ENCODE data around the gene POLA1.

POLA1 gene

DNA sequence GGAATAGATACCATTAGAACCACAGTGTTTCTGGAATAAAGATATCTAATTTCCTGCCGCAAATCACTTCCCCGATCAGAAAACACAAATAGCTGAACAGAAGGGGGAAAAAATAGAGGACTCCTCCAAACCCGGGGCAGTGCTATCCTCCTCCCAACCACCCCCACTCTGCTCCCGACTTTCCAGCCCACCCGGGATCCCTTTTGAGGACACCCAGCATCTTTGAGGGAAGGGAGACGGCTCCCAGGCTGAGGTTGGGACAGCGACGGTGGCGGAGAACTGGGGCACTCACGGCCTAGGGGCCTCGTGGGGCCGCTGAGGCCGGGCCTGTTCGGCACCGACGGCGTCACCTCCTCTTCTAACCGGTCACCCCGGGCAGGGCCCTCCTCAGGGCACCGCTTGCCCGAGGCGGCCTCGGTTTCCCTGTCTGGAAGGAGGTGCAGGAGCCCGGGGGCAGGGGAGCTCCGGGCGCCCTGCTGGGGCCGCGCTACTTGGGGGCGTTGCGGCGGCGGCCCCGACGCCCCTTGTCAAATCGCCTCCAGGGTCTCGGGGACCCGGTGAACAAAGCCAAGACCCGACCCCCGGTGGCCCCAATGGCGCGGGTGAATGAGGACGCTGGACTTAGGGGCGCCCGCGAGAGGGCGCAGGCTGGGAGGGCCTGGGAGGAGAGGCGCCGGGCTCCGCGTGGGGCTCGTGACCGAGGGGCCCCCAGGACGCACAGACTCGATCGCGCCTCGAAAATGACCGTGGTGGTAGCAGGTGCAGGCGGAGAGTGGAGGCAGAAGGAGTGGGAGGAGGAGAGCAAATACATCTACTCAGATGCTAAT lies 329.0 kb downstream of the POLA1 start:
- peaks cover 93% of the 10 kb centered on the region for H3K27me3 ChIP-seq (ENCODE audit: insufficient read depth, low read length)
- H3K4me1 ChIP-seq (ENCODE audit: control insufficient read depth, insufficient read depth, low read length, unreplicated experiment), result peaks cover 2% of the 10 kb centered on the region
- no peak overlapping the region for H2AFZ ChIP-seq (ENCODE audit: low read length, unreplicated experiment)
- no peak overlapping the region for H3K4me3 ChIP-seq (ENCODE audit: low read depth, low read length)
- H3K36me3 ChIP-seq (ENCODE audit: insufficient read depth, low read length), result no peaks in the 10 kb centered on the region
- H3K27ac ChIP-seq (ENCODE audit: low read depth, low read length), result no peak overlapping the region
- no peaks in the 10 kb centered on the region for H3K79me2 ChIP-seq (ENCODE audit: control insufficient read depth, insufficient read depth, low read length, unreplicated experiment)

DNA sequence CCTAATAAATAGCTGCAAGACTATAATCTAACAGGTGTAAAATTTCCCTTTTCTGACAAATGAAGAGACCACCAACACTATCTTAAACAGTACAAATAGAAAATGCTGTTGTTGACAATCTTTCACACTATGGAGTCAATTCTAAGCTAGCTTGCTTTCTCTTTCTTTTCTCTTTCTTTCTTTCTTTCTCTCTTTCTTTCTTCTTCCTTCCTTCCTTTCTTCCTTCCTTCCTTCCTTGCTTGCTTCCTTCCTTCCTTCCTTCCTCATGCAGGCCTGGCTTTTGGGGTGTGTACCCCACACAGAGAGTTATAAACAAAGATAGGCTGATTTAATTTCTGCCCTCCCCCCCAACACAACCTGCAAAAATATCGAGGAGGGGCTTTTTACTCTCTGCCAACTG lies 330.2 kb downstream of the POLA1 start:
- Histone ChIP-seq H3K79me2 (ENCODE audit: control insufficient read depth, insufficient read depth, low read length, unreplicated experiment) (no peaks in the 10 kb centered on the region), H3K27ac (ENCODE audit: low read depth, low read length) (no peak overlapping the region), H2AFZ (ENCODE audit: low read length, unreplicated experiment) (no peak overlapping the region), H3K4me1 (ENCODE audit: control insufficient read depth, insufficient read depth, low read length, unreplicated experiment) (peaks cover 4% of the 10 kb centered on the region), H3K27me3 (ENCODE audit: insufficient read depth, low read length) (peaks cover 82% of the 10 kb centered on the region), H3K4me3 (ENCODE audit: low read depth, low read length) (no peak overlapping the region), H3K36me3 (ENCODE audit: insufficient read depth, low read length) (no peaks in the 10 kb centered on the region)

DNA sequence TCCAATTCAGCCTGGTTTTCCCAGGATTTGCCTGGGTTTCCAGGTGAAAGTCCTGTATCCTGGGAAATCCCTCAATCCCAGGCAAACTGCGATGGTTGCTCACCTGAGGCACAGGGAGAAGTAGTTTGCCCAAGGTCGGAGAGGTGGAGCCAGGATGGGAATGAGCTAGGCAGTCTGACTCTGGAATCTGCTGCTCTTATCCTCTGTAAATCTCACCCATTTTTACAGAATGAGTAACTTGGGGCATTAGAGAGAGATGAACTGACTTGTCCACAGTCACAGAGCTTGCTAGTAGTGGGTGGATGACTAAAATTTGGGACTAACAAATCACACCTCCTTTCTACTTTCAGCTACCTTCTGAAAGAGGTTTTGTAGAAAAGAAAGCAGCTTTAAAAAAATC lies 331.9 kb downstream of the POLA1 start:
- Histone ChIP-seq H3K4me3 (ENCODE audit: low read depth, low read length) (no peak overlapping the region), H2AFZ (ENCODE audit: low read length, unreplicated experiment) (no peak overlapping the region), H3K79me2 (ENCODE audit: control insufficient read depth, insufficient read depth, low read length, unreplicated experiment) (no peaks in the 10 kb centered on the region), H3K27ac (ENCODE audit: low read depth, low read length) (no peak overlapping the region), H3K36me3 (ENCODE audit: insufficient read depth, low read length) (no peaks in the 10 kb centered on the region), H3K27me3 (ENCODE audit: insufficient read depth, low read length) (peaks cover 65% of the 10 kb centered on the region), H3K4me1 (ENCODE audit: control insufficient read depth, insufficient read depth, low read length, unreplicated experiment) (peaks cover 9% of the 10 kb centered on the region)

DNA sequence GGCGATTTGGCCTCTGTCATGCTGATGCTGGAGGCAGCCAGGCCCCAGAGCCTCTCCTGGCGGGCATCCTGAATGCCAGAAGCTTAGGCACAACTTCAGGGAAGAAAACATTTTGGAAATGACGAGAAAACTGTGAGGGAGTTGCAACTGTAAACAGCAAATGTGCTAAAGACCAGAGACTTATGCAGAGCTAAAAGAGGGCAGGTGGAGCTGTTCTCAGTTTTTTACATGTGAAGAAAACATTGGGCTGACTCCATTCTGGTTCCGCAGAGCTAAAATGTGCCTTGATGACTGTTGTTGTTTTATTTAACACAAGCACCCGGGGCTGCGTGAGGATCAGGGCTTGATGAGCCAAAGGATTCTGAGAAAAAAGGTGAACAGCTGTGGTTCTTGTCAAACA lies 332.9 kb downstream of the POLA1 start:
- H2AFZ ChIP-seq (ENCODE audit: low read length, unreplicated experiment), result no peak overlapping the region
- H3K4me1 ChIP-seq (ENCODE audit: control insufficient read depth, insufficient read depth, low read length, unreplicated experiment), result peaks cover 9% of the 10 kb centered on the region
- no peak overlapping the region for H3K4me3 ChIP-seq (ENCODE audit: low read depth, low read length)
- no peaks in the 10 kb centered on the region for H3K36me3 ChIP-seq (ENCODE audit: insufficient read depth, low read length)
- H3K79me2 ChIP-seq (ENCODE audit: control insufficient read depth, insufficient read depth, low read length, unreplicated experiment), result no peaks in the 10 kb centered on the region
- peaks cover 55% of the 10 kb centered on the region for H3K27me3 ChIP-seq (ENCODE audit: insufficient read depth, low read length)
- no peak overlapping the region for H3K27ac ChIP-seq (ENCODE audit: low read depth, low read length)

DNA sequence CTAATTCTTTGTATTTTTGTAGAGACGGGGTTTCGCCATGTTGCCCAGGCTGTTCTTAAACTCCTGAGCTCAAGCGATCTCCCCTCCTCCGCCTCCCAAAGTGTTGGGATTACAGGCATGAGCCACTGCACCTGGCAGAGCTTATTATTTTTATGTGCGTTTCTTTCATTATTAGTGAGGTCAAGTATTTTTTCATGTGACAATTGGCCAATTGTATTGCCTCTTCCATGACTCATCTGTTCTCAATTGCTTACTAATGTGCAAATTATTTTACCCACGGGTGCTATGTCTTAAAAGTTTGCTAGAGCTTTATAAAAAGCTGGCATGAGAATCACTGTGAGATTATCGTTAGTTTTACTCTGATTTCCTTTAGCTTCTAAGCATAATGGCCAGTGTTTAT lies 335.0 kb downstream of the POLA1 start:
- peaks cover 9% of the 10 kb centered on the region for H3K4me1 ChIP-seq (ENCODE audit: control insufficient read depth, insufficient read depth, low read length, unreplicated experiment)
- H3K4me3 ChIP-seq (ENCODE audit: low read depth, low read length), result peak overlapping the region; percentile 49; the same call in 1 of the 2 replicates
- H2AFZ ChIP-seq (ENCODE audit: low read length, unreplicated experiment), result no peak overlapping the region
- no peaks in the 10 kb centered on the region for H3K79me2 ChIP-seq (ENCODE audit: control insufficient read depth, insufficient read depth, low read length, unreplicated experiment)
- peaks cover 33% of the 10 kb centered on the region for H3K27me3 ChIP-seq (ENCODE audit: insufficient read depth, low read length)
- no peak overlapping the region for H3K27ac ChIP-seq (ENCODE audit: low read depth, low read length)
- H3K36me3 ChIP-seq (ENCODE audit: insufficient read depth, low read length), result no peaks in the 10 kb centered on the region

DNA sequence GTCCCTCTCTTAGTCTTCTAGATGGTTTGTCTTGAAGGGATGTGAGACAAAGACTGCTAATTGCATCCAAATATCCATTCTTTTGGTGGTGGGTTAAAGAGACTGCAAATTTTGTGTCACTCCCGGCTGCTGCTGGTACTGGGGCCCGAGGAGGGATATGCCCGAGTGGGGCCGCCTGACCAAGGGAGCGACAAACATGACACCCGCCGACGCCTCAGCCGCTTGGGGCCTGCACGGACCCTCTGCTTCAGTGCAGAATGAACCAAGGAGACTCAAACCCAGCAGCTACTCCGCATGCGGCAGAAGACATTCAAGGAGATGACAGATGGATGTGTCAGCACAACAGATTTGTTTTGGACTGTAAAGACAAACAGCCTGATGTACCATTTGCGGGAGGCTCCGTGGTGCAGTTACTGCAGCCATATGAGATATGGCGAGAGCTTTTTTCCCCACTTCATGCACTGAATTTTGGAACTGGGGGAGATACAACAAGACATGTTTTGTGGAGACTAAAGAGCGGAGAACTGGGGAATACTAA lies 335.6 kb downstream of the POLA1 start:
- Histone ChIP-seq H3K36me3 (ENCODE audit: insufficient read depth, low read length) (no peaks in the 10 kb centered on the region), H3K79me2 (ENCODE audit: control insufficient read depth, insufficient read depth, low read length, unreplicated experiment) (no peaks in the 10 kb centered on the region), H2AFZ (ENCODE audit: low read length, unreplicated experiment) (no peak overlapping the region), H3K4me3 (ENCODE audit: low read depth, low read length) (peak overlapping the region; percentile 49; the same call in 1 of the 2 replicates), H3K27me3 (ENCODE audit: insufficient read depth, low read length) (peaks cover 27% of the 10 kb centered on the region), H3K4me1 (ENCODE audit: control insufficient read depth, insufficient read depth, low read length, unreplicated experiment) (peaks cover 9% of the 10 kb centered on the region), H3K27ac (ENCODE audit: low read depth, low read length) (no peak overlapping the region)

DNA sequence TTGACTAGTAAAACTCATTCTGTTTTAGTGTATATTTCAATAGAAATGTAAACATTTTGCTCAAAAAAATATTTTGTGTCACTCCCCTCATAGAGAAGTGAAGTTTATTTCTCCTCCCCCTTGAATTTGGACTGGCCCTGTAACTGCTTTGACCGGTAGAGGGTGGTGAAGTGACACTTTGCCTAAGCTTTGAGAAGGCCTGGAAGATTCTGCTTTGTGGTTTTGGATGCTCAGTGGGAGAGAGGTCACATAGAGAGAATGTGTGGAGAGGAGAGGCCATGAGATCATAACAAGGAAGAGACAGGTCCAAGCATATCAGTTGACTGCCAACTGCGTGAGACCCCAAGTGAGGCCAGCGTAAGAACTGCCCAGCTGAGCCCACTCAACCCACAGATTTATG lies 341.2 kb downstream of the POLA1 start:
- H3K27me3 ChIP-seq (ENCODE audit: insufficient read depth, low read length), result peaks cover 5% of the 10 kb centered on the region; the same call in 1 of the 2 replicates
- H3K36me3 ChIP-seq (ENCODE audit: insufficient read depth, low read length), result no peaks in the 10 kb centered on the region
- no peak overlapping the region for H3K4me3 ChIP-seq (ENCODE audit: low read depth, low read length)
- no peak overlapping the region for H2AFZ ChIP-seq (ENCODE audit: low read length, unreplicated experiment)
- H3K4me1 ChIP-seq (ENCODE audit: control insufficient read depth, insufficient read depth, low read length, unreplicated experiment), result no peaks in the 10 kb centered on the region
- no peaks in the 10 kb centered on the region for H3K79me2 ChIP-seq (ENCODE audit: control insufficient read depth, insufficient read depth, low read length, unreplicated experiment)
- H3K27ac ChIP-seq (ENCODE audit: low read depth, low read length), result no peak overlapping the region

DNA sequence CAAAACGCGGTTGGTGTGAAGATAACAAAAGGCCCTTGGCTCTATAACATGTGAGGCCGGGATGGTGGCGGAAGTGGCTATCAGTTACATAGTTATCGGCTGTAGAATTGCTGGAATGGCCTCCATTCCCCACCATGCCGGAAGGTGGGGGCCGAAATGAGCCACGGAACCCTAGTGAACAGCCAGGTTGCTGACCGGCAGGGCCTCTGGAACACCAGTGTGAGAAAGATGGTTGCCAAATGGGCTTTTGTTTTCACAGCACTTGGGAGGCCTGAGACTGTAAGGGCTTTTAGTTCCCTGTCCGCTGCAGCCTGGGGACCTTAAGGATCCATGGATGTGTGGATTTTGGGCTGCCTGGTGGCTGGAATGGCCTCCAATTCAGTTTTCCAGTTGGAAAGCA lies 345.3 kb downstream of the POLA1 start:
- Histone ChIP-seq H3K79me2 (ENCODE audit: control insufficient read depth, insufficient read depth, low read length, unreplicated experiment) (no peaks in the 10 kb centered on the region), H3K27ac (ENCODE audit: low read depth, low read length) (no peak overlapping the region), H3K4me3 (ENCODE audit: low read depth, low read length) (no peak overlapping the region), H3K27me3 (ENCODE audit: insufficient read depth, low read length) (peaks cover 5% of the 10 kb centered on the region; the same call in 1 of the 2 replicates), H2AFZ (ENCODE audit: low read length, unreplicated experiment) (no peak overlapping the region), H3K4me1 (ENCODE audit: control insufficient read depth, insufficient read depth, low read length, unreplicated experiment) (no peaks in the 10 kb centered on the region), H3K36me3 (ENCODE audit: insufficient read depth, low read length) (no peaks in the 10 kb centered on the region)

DNA sequence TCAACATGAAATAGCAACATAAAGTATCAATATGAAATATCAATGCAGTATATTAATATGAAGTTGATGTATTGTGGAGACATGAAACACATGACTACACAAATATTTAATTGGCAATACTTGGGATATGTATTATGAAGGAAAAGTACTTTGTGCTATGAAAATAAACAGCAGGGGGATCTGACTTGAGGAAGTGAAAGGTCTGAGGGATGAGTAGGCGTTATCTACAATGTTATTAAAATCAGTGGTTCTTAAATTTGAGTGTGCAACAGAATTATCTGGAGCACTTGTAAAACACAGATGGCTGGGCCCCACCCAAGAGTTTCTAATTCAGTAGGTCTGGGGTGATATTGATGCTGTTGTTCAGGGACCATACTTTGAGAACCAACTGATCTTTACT lies 349.5 kb downstream of the POLA1 start:
- Histone ChIP-seq H3K36me3 (ENCODE audit: insufficient read depth, low read length) (no peaks in the 10 kb centered on the region), H3K27me3 (ENCODE audit: insufficient read depth, low read length) (peaks cover 9% of the 10 kb centered on the region; the same call in 1 of the 2 replicates), H2AFZ (ENCODE audit: low read length, unreplicated experiment) (no peak overlapping the region), H3K4me1 (ENCODE audit: control insufficient read depth, insufficient read depth, low read length, unreplicated experiment) (no peaks in the 10 kb centered on the region), H3K4me3 (ENCODE audit: low read depth, low read length) (no peak overlapping the region), H3K27ac (ENCODE audit: low read depth, low read length) (no peak overlapping the region), H3K79me2 (ENCODE audit: control insufficient read depth, insufficient read depth, low read length, unreplicated experiment) (no peaks in the 10 kb centered on the region)
